ENCODE measurements around the gene THUMPD2. TPM values are rescaled to one million over a fixed set of nuclear protein-coding genes. Genes with fewer than 3 reads are reported as not detected.

The THUMPD2 gene
- total RNA-seq = 7.7 and 11.7 TPM in 2 replicates

DNA sequence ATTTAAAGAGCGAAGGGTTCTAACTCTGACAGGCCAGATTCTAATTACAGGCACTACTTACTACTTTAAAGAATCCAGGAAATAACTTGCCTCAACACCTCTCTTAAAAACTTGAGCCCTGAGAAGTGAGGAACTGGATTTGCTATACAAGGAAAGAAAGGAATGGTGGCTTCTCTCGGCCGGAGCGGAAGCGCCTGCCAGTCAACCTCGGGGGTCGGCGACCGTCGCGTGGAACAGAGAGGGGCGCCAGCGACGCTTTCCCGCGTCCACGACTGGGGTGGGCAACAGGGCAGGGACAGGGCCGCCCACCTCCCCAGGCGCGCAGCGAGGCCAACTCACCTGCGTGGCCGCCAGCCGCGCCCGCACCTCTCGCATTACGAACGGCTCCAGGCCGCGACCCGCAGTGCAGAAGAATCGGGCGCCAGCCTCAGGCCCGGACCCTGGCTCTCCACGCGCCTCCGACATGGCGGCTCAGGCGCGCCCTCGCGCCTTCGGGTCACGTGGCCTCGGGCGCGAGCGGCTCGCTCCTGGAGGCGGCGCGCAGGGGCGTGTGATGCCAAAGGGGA, at the start of gene THUMPD2:
TSS of gene THUMPD2 (minus strand) at position 484 of the 566 bp plus-strand sequence. CDS start at position 465, 19 bp downstream.

Other genes starting within 250 kb of the THUMPD2 start
- gene TMEM178A, start 113.3 kb downstream of the THUMPD2 start, total RNA-seq = 0.39 TPM in 1 of 2 replicates, not detected in the other

Measured in subcutaneous preadipocyte (primary cell).